ENCODE measurements around the gene CDADC1. TPM values are rescaled to one million over a fixed set of nuclear protein-coding genes. Genes with fewer than 3 reads are reported as not detected.

CDADC1 gene
- total and polyA plus RNA-seq, 8 donors, result 11.6 to 17.8 (median 14.8) TPM

GRCh38 chr13:49220856-49221589 is 26.7 kb upstream of the CDADC1 start:
- no peak for TF ChIP-seq CTCF (IDR thresholded peaks at IDR 0.05)
- peaks cover 48 to 63% of the 10 kb centered on the region in 2 donors for H3K27me3 ChIP-seq
- intact Hi-C loops (cut with DNase I), result no loop called here
- no peaks in the 10 kb centered on the region for H3K9me3 ChIP-seq
- no peak overlapping the region for H3K27ac ChIP-seq
- peak overlapping the region; percentile 17 to 36 for H3K4me3 ChIP-seq
- peak in 2 of 4 donors; percentile 9 to 85 for DNase-seq
- H3K4me1 ChIP-seq, result peaks cover 8 to 29% of the 10 kb centered on the region in 2 donors
- no peaks in the 10 kb centered on the region for H3K36me3 ChIP-seq
- ATAC-seq, result peak; percentile 3

- H3K9me3 ChIP-seq, result no peaks in the 10 kb centered on the region
- TF ChIP-seq CTCF (IDR thresholded peaks at IDR 0.05), result no peak
- H3K4me3 ChIP-seq, result no peak overlapping the region
- peaks cover 8 to 25% of the 10 kb centered on the region in 2 donors for H3K4me1 ChIP-seq
- no peak overlapping the region for H3K27ac ChIP-seq
- no peaks in the 10 kb centered on the region for H3K36me3 ChIP-seq
- intact Hi-C loops (cut with DNase I), result no loop called here
- peaks cover 48 to 63% of the 10 kb centered on the region in 2 donors for H3K27me3 ChIP-seq
- ATAC-seq (no peak), DNase-seq (peak in 1 of 4 donors; percentile 15)
These were observed 26.1 kb upstream of the CDADC1 start for GRCh38 chr13:49221590-49221965.

- DNase-seq, result peak in 2 of 4 donors; percentile 19 to 35
- no peaks in the 10 kb centered on the region for H3K9me3 ChIP-seq
- intact Hi-C loops (cut with DNase I), result no loop called here
- no peak overlapping the region for H3K27ac ChIP-seq
- peaks cover 21 to 30% of the 10 kb centered on the region in 2 donors for H3K27me3 ChIP-seq
- peaks cover 7 to 12% of the 10 kb centered on the region in 2 donors for H3K4me1 ChIP-seq
- H3K4me3 ChIP-seq, result no peak overlapping the region
- H3K36me3 ChIP-seq, result no peaks in the 10 kb centered on the region
- no peak for TF ChIP-seq CTCF (IDR thresholded peaks at IDR 0.05)
- peak; percentile 88 for ATAC-seq
These were observed 22.3 kb upstream of the CDADC1 start for GRCh38 chr13:49225223-49226042.

GRCh38 chr13:49226613-49227012 is 21.1 kb upstream of the CDADC1 start:
- DNase-seq, result no peak
- TF ChIP-seq CTCF (IDR thresholded peaks at IDR 0.05), result no peak
- Histone ChIP-seq H3K27me3 (peaks cover 9 to 18% of the 10 kb centered on the region in 2 donors), H3K4me1 (peaks cover 0 to under 1% of the 10 kb centered on the region in 2 donors), H3K27ac (no peak overlapping the region), H3K36me3 (no peaks in the 10 kb centered on the region), H3K4me3 (no peak overlapping the region), H3K9me3 (no peaks in the 10 kb centered on the region)
- ATAC-seq, result no peak
- intact Hi-C loops (cut with DNase I), result no loop called here

- no peak for ATAC-seq
- Histone ChIP-seq H3K27me3 (no peaks in the 10 kb centered on the region), H3K36me3 (no peaks in the 10 kb centered on the region), H3K4me3 (no peak overlapping the region), H3K4me1 (no peaks in the 10 kb centered on the region), H3K9me3 (no peaks in the 10 kb centered on the region), H3K27ac (no peak overlapping the region)
- intact Hi-C loops (cut with DNase I), result no loop called here
- DNase-seq, result no peak
- no peak for TF ChIP-seq CTCF (IDR thresholded peaks at IDR 0.05)
These were observed 13.0 kb upstream of the CDADC1 start for GRCh38 chr13:49234741-49235140.

All from left lung (tissue), 10 donors.